Activated gamma-delta T cell (primary cell): Measurements from ENCODE around the gene TRIM72.
"Not testable (repeated sequence)": the region's sequence is repeated elsewhere in the genome, so short reads cannot be mapped to it uniquely, and the experiment has no call there.

ENCODE experiments used
- DNase-seq: peaks from one replicate; lab custom pipeline; 2025; lab: John Stamatoyannopoulos, UW

TRIM72 gene

GRCh38 chr16:31215287-31216162, 1.6 kb downstream of the TRIM72 start:
- DNase-seq, result no peak

GRCh38 chr16:31216422-31217135, 2.7 kb downstream of the TRIM72 start, which contains the start of gene PYDC1:
Gene PYDC1, minus strand, starts transcription at chr16:31217135. Its CDS starts 107 bp downstream, at chr16:31217028.
- no peak for DNase-seq

- DNase-seq, result no peak
Measured at GRCh38 chr16:31217136-31217530, 3.2 kb downstream of the TRIM72 start.

GRCh38 chr16:31219154-31219741, 5.3 kb downstream of the TRIM72 start:
- DNase-seq, result no peak

GRCh38 chr16:31221357-31222160, 7.6 kb downstream of the TRIM72 start:
- no peak for DNase-seq

GRCh38 chr16:31223044-31223443, 9.1 kb downstream of the TRIM72 start:
- DNase-seq, result no peak

GRCh38 chr16:31224092-31224955, 10.4 kb downstream of the TRIM72 start:
- DNase-seq, result no peak

- DNase-seq, result no peak
Measured at GRCh38 chr16:31225193-31225592, 11.3 kb downstream of the TRIM72 start.

GRCh38 chr16:31228206-31228605, 14.3 kb downstream of the TRIM72 start:
- no peak for DNase-seq

GRCh38 chr16:31229501-31229900, 15.6 kb downstream of the TRIM72 start:
- DNase-seq, result no peak

GRCh38 chr16:31238041-31238440, 24.1 kb downstream of the TRIM72 start:
- DNase-seq, result no peak

- DNase-seq, result no peak
Measured at GRCh38 chr16:31242206-31242605, 28.3 kb downstream of the TRIM72 start.

GRCh38 chr16:31243734-31244670, 30.1 kb downstream of the TRIM72 start:
- DNase-seq, result no peak

GRCh38 chr16:31245598-31245997, 31.7 kb downstream of the TRIM72 start:
- not testable (repeated sequence) for DNase-seq

GRCh38 chr16:31246296-31246695, 32.4 kb downstream of the TRIM72 start:
- no peak for DNase-seq

GRCh38 chr16:31248344-31248743, 34.4 kb downstream of the TRIM72 start:
- no peak for DNase-seq

GRCh38 chr16:31250782-31251384, 37.0 kb downstream of the TRIM72 start:
- no peak for DNase-seq

GRCh38 chr16:31251435-31251834, 37.5 kb downstream of the TRIM72 start:
- DNase-seq, result no peak

- no peak for DNase-seq
Measured at GRCh38 chr16:31253642-31254045, 39.7 kb downstream of the TRIM72 start.
